ENCODE results near the gene SARS1. TPM values are rescaled to one million over a fixed set of nuclear protein-coding genes. Genes with fewer than 3 reads are reported as not detected.
A peak's percentile ranks its signal among the peaks of the same experiment; 100 is the strongest.

SARS1 gene
- total and polyA plus RNA-seq, 2 of the 13 experiments (the other 11 are each of a cell fraction or from before 2014, with no cell fraction given), result 103 to 134 TPM

GRCh38 chr1:109213824-109214693, at the start of gene SARS1 (continued):
- no peak for TF ChIP-seq HBP1 (CRISPR knock-in tag; IDR thresholded peaks at IDR 0.05; ENCODE audit: low read depth)
- TF ChIP-seq FOXA3 (CRISPR knock-in tag; IDR thresholded peaks at IDR 0.05), result no peak; the same call in 1 of the 2 replicates
- no peak for TF ChIP-seq RBAK (CRISPR knock-in tag; IDR thresholded peaks at IDR 0.05)
- no peak for TF ChIP-seq RORA (CRISPR knock-in tag; IDR thresholded peaks at IDR 0.05)
- 0 out of 2 replicates have a peak, but pooled peaks have one; percentile 6 for TF ChIP-seq ZNF614 (CRISPR knock-in tag; IDR thresholded peaks at IDR 0.05; ENCODE audit: borderline replicate concordance)
- TF ChIP-seq ZNF484 (CRISPR knock-in tag; IDR thresholded peaks at IDR 0.05; ENCODE audit: borderline replicate concordance, low read depth), result no peak
- no peak for TF ChIP-seq RFX5 (IDR thresholded peaks at IDR 0.05; ENCODE audit: low read depth, low read length)
- TF ChIP-seq ZNF570 (CRISPR knock-in tag; IDR thresholded peaks at IDR 0.05; ENCODE audit: borderline replicate concordance), result no peak
- TF ChIP-seq JUNB (CRISPR knock-in tag; IDR thresholded peaks at IDR 0.05; ENCODE audit: borderline replicate concordance), result no peak
- TF ChIP-seq HNF4A (CRISPR knock-in tag; IDR thresholded peaks at IDR 0.05), result no peak
- TF ChIP-seq CEBPB (IDR thresholded peaks at IDR 0.05; ENCODE audit: borderline replicate concordance, low read depth, low read length), result no peak
- no peak for TF ChIP-seq RNF219 (CRISPR knock-in tag; IDR thresholded peaks at IDR 0.05)
- no peak for TF ChIP-seq ZNF615 (CRISPR knock-in tag; IDR thresholded peaks at IDR 0.05; ENCODE audit: borderline replicate concordance)
- TF ChIP-seq ONECUT2 (CRISPR knock-in tag; IDR thresholded peaks at IDR 0.05), result no peak
- TF ChIP-seq ZNF556 (CRISPR knock-in tag; IDR thresholded peaks at IDR 0.05; ENCODE audit: borderline replicate concordance), result peak; percentile 84; the same call in 1 of the 2 replicates
- peak; percentile 66; the same call in 1 of the 2 replicates for TF ChIP-seq NRL (CRISPR knock-in tag; IDR thresholded peaks at IDR 0.05; ENCODE audit: borderline replicate concordance)
- no peak for TF ChIP-seq STAT5B (CRISPR knock-in tag; IDR thresholded peaks at IDR 0.05)
- TF ChIP-seq TAF1 (CRISPR knock-in tag; IDR thresholded peaks at IDR 0.05), result peak; percentile 77
- peak; percentile 95 for TF ChIP-seq TGIF2 (CRISPR knock-in tag; IDR thresholded peaks at IDR 0.05)
- no peak for TF ChIP-seq KLF6 (CRISPR knock-in tag; IDR thresholded peaks at IDR 0.05)
- TF ChIP-seq CENPBD1 (CRISPR knock-in tag; IDR thresholded peaks at IDR 0.05; ENCODE audit: borderline replicate concordance, low read depth), result no peak
- TF ChIP-seq ZBTB43 (CRISPR knock-in tag; conservative IDR thresholded peaks at IDR 0.05), result no peak
- no peak for TF ChIP-seq FIP1L1 (IDR thresholded peaks at IDR 0.05; ENCODE audit: borderline replicate concordance, insufficient read depth, low read depth, low read length)

Data from HepG2 (cell line).